Psoas muscle (tissue), 8 donors: ENCODE results near the gene C22orf39. TPM values are rescaled to one million over a fixed set of nuclear protein-coding genes. Genes with fewer than 3 reads are reported as not detected.
"Not testable (repeated sequence)": the region's sequence is repeated elsewhere in the genome, so short reads cannot be mapped to it uniquely, and the experiment has no call there.

Experiments used
- ATAC-seq, 4 donors: fragments of 200-7000 bp; cut with Tn5 transposase; one replicate each; pipeline ENCODE4 v1.9.1; 2020; ENCODE audit warnings: moderate library complexity in 3 of 4, mild to moderate bottlenecking in 2 of 4
- DNase-seq, 2 donors: peaks; one replicate each; pipeline ENCODE4 v3.0.0-alpha.2; 2020
- H3K27ac ChIP-seq: fragments of 200-600 bp; one replicate; pipeline ENCODE4 v1.8.0; 2022
- H3K27me3 ChIP-seq, 3 donors: fragments of 200-600 bp in 1 of 3; one replicate each; pipeline versions ENCODE4 v1.6.1 to v1.8.0; 2013 to 2022; ENCODE audit warnings: low read length in 2 of 3, mild to moderate bottlenecking in 2 of 3, moderate library complexity in 1 of 3; ENCODE audit not compliant: insufficient read depth in 3 of 3
- H3K36me3 ChIP-seq, 2 donors: fragments of 200-600 bp in 1 of 2; one replicate each; pipeline versions ENCODE4 v1.6.1 to v1.8.0; 2013 to 2022; ENCODE audit warnings: low read depth in 1 of 2, mild to moderate bottlenecking in 1 of 2, moderate library complexity in 1 of 2; ENCODE audit not compliant: insufficient read depth in 1 of 2
- H3K4me1 ChIP-seq: fragments of 200-600 bp; one replicate; pipeline ENCODE4 v1.8.0; 2022
- H3K4me3 ChIP-seq: fragments of 200-600 bp; one replicate; pipeline ENCODE4 v1.8.0; 2022; ENCODE audit warnings: mild to moderate bottlenecking
- H3K9me3 ChIP-seq: fragments of 200-600 bp; one replicate; pipeline ENCODE4 v1.8.0; 2022
- WGBS, 3 donors: extraction: QIAGEN DNeasy Blood & Tissue Kit; methylation state at CpG; one replicate each; pipeline versions ENCODE4 v1.1.6 to v1.1.7; 2013; 5-methylcytosine and 5-hydroxymethylcytosine counted together
- intact Hi-C, 2 donors: fragments of 100-400 bp; cut with DNase I; formaldehyde crosslinking; loops; one replicate each; pipeline versions ENCODE4 v1.11.0 to v1.14.2; 2022
- polyA plus RNA-seq, 3 donors: library from polyadenylated mRNA; stranded (reverse); fragments of 200-250 nt; gene quantifications; one replicate each; pipeline ENCODE4 v1.2.3, GENCODE V29; 2013
- total RNA-seq, 4 donors: library from RNA; stranded (reverse); fragmentation: NEBNext Ultra II Directional in 2 of 4; extraction: Animal tissue kit (Norgen Biotek cat#: 25700) in 2 of 4; gene quantifications; one replicate each; pipeline versions ENCODE4 v1.2.1 to v1.2.4, GENCODE V29; 2021 to 2023
- TF ChIP-seq, protein P1 (sequence below): fragments of 200-600 bp; IDR thresholded peaks from one replicate; pipeline ENCODE4 v1.8.0; 2022; ENCODE audit warnings: antibody characterized with exemption
- donor health status: healthy with polysubstance abuse.
- donor health status: DM: no; HTN: no; CAD: no; lungs with moderate emphysema.
- donor health status: Bipolar disorder and iron deficiency.
- donor health status: healthy.
- donor health status: DM: yes; HTN: yes; CAD: no.
- donor health status: DM: no; HTN: no; CAD: no.
- donor health status: DM: no; HTN: no; CAD: no.
- donor health status: DM: yes; HTN: yes; CAD: no.

C22orf39 gene
- total and polyA plus RNA-seq, 7 donors = 60.9 to 104 (median 88.7) TPM

DNA sequence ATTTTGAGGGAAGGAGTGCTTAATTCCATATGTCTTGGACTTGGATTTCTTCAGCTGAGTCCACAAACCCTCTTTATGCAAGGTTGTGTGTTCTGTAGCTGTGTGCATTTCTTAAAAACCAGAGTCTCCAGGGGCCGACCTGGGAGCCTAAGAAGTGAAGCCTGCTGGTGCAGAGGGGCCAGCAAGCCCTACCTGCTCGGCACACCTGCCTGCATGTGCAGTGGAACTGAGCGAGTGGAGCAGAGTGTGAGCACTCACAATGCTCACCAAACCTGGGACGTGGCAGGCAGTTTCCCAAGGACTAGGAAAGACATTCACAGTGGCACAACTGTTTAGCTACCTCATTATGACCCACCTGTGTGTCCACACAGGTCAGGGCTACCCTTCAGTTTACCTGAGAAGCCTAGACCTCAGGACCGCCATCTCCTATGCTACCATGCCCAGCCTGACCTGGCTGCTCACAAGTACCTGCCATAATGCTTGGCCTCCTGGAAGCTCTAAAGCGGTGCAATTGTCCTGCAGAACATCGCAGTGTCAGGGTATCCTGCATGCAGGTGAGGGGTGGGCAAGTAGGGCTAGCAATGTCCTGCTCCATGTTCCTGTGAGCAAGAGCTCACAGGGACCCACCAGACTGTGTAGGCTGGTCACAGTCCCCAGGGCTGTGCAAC is 3.8 kb downstream of the C22orf39 start:
- DNase-seq (no peak), ATAC-seq (no peak)
- Histone ChIP-seq H3K27ac (peak overlapping the region; percentile 20), H3K4me1 (peaks cover 77% of the 10 kb centered on the region), H3K4me3 (peak overlapping the region; percentile 6), H3K27me3 (no peaks in the 10 kb centered on the region), H3K9me3 (no peaks in the 10 kb centered on the region), H3K36me3 (peaks cover 0 to 18% of the 10 kb centered on the region in 2 donors)
- WGBS, 3 donors = 74 to 87% (median 82%) methylated on average over 7 of the region's 7 CpGs
- intact Hi-C loops = loop anchor here (5.0 to 10.0 kb wide), 2 partner anchors 34 to 149 kb away; partner anchors contain the start of genes CDC45 (in 1 of the 2), CLTCL1 (in 1 of the 2) and UFD1 (in 1 of the 2)
- TF ChIP-seq, protein P1, sequence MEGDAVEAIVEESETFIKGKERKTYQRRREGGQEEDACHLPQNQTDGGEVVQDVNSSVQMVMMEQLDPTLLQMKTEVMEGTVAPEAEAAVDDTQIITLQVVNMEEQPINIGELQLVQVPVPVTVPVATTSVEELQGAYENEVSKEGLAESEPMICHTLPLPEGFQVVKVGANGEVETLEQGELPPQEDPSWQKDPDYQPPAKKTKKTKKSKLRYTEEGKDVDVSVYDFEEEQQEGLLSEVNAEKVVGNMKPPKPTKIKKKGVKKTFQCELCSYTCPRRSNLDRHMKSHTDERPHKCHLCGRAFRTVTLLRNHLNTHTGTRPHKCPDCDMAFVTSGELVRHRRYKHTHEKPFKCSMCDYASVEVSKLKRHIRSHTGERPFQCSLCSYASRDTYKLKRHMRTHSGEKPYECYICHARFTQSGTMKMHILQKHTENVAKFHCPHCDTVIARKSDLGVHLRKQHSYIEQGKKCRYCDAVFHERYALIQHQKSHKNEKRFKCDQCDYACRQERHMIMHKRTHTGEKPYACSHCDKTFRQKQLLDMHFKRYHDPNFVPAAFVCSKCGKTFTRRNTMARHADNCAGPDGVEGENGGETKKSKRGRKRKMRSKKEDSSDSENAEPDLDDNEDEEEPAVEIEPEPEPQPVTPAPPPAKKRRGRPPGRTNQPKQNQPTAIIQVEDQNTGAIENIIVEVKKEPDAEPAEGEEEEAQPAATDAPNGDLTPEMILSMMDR = no peak

DNA sequence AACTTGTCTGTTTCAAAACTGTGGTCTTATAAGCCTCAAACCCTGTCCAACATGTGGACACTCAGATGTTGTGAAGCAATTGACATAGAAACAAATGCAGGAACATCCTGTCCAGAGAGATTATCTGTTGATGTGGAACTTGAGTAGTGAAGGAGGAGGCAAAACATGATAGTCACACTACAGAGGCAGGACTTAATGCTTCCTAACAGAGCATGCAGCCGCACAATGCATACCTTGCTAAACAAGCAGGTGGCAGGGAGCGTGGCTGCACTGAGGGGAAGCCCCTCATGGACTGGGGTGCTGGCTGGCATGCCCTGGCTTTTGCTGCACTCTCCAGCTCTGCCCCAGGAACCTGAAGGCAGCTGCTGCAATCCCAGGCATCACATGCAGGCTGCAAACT is 5.3 kb downstream of the C22orf39 start:
- intact Hi-C loops = loop anchor here (5.0 to 10.0 kb wide), 2 partner anchors 35 to 147 kb away; partner anchors contain the start of genes CDC45 (in 1 of the 2), CLTCL1 (in 1 of the 2) and UFD1 (in 1 of the 2)
- Histone ChIP-seq H3K4me1 (peaks cover 78% of the 10 kb centered on the region), H3K27ac (peak overlapping the region; percentile 73), H3K9me3 (no peaks in the 10 kb centered on the region), H3K36me3 (peaks cover 0 to 23% of the 10 kb centered on the region in 2 donors), H3K27me3 (no peaks in the 10 kb centered on the region), H3K4me3 (no peak overlapping the region)
- WGBS, 3 donors = 35 to 66% (median 35%) methylated on average over 2 of the region's 2 CpGs
- ATAC-seq (peak; percentile 50 to 76 (median 72)), DNase-seq (peak in 1 of 2 donors; percentile 73)
- TF ChIP-seq, protein P1 = no peak

DNA sequence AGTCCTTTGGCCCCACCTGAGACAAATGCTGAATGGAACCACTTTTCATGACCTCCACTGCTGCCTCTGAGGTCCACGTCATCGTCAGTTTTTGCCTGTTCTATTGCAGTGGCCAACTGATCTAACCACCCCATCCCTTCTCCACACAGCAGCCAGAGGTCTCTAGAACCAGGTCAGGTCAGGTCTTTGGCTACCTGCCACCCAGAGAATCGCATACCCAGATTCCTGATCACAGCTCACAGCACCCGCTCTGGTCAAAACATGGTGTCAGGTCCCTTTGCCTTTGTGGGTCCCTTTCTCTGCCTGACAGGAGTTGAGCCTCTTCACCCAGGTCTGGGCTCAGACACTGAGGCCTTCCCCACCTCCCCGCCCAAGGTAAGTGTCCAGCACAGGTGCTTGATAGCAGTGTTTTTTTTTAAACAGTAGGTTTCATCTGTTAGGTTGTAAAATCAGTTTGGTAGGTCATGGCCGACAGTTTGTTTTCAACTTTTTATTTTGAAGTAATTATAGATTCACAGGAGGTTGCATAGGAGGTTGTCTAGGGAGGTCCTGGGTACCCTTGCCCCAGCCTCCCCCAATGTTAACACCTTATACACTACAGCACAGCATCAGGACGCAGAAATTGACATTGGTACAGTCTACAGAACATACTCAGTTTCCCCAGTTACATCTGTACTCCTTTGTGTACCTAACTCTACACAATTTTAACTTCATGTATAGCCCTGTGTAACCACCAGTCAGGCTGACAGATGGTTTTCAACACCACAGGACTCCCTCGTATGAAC is 6.9 kb downstream of the C22orf39 start:
- 51 to 64% (median 57%) methylated on average over 8 of the region's 8 CpGs for WGBS, 3 donors
- H3K4me1 ChIP-seq = peaks cover 65% of the 10 kb centered on the region
- TF ChIP-seq, protein P1 = no peak
- no peak overlapping the region for H3K4me3 ChIP-seq
- no peaks in the 10 kb centered on the region for H3K27me3 ChIP-seq
- DNase-seq (peak; percentile 43 to 81), ATAC-seq (peak; percentile 65 to 80 (median 78))
- H3K36me3 ChIP-seq = peaks cover 0 to 39% of the 10 kb centered on the region in 2 donors
- H3K9me3 ChIP-seq = no peaks in the 10 kb centered on the region
- H3K27ac ChIP-seq = peak overlapping the region; percentile 73
- intact Hi-C loops = loop anchor here (5.0 to 10.0 kb wide), 2 partner anchors 37 to 146 kb away; partner anchors contain the start of genes CDC45 (in 1 of the 2), CLTCL1 (in 1 of the 2) and UFD1 (in 1 of the 2)

DNA sequence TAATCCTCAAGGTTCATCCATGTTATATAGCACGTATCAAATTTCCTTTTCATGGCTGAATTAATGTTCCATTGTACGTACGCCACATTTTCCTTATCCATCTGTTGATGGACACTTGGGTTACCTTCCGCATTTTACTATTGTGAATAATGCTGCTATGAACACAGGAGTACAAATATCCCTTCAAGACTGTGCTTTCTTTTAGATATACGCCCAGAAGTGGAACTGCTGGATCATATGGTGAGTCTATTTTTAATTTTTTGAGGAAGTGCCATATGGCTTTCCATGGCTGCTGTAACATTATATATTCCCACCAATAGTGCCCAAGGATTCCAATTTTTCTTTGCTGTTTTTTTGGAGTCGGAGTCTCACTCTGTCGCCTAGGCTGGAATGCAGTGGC is 9.2 kb downstream of the C22orf39 start:
- H3K27ac ChIP-seq = peak overlapping the region; percentile 68
- H3K4me3 ChIP-seq = no peak overlapping the region
- DNase-seq = no peak
- peaks cover 47% of the 10 kb centered on the region for H3K4me1 ChIP-seq
- WGBS, 3 donors = 43 to 58% (median 46%) methylated on average over 7 of the region's 7 CpGs
- intact Hi-C loops = no loop called here
- TF ChIP-seq, protein P1 = no peak
- no peak for ATAC-seq
- peaks cover 7 to 43% of the 10 kb centered on the region in 2 donors for H3K36me3 ChIP-seq
- no peaks in the 10 kb centered on the region for H3K9me3 ChIP-seq
- H3K27me3 ChIP-seq = no peaks in the 10 kb centered on the region

DNA sequence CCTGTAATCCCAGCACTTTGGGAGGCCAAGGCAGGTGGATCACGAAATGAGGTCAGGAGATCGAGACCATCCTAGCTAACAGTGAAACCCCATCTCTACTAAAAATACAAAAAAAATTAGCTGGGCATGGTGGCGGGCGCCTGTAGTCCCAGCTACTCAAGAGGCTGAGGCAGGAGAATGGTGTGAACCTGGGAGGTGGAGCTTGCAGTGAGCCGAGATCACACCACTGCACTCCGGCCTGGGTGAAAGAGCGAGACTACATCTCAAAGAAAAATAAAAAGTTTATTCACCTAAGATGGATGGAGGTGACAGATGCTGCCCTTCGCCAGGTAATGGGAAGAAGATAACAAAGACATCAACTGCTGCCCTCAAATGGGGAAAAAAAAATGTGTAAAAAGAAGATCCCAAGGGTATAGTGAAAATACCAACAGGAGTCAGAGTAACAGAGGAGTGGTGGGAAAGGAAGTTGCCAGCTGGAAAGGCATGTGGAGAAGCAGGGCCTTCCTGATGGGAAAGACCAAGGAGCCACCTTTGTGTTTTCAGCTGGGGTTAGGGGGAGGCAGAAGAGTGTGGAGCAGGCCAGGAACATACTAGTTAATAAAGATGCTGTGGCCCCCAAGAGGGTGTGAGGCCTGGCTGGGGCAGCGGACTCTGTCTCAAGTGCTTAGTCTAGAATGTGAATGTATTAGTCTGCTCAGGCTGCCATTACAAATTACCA is 10.9 kb downstream of the C22orf39 start:
- intact Hi-C loops, DNase-seq, H3K27me3 ChIP-seq, H3K4me3 ChIP-seq, ATAC-seq, H3K9me3 ChIP-seq: not testable (repeated sequence)
- peaks cover 44% of the 10 kb centered on the region for H3K4me1 ChIP-seq
- peak overlapping the region; percentile 2 for H3K27ac ChIP-seq
- 85 to 90% (median 88%) methylated on average over 9 of the region's 9 CpGs for WGBS, 3 donors
- peaks cover 7 to 40% of the 10 kb centered on the region in 2 donors for H3K36me3 ChIP-seq
